Fibroblast of skin of left quadriceps (primary cell): Measurements from ENCODE around the gene PAXX.
A peak's percentile ranks its signal among the peaks of the same experiment; 100 is the strongest.
"Not testable (repeated sequence)": the region's sequence is repeated elsewhere in the genome, so short reads cannot be mapped to it uniquely, and the experiment has no call there.

ENCODE experiments used
- DNase-seq, 2 experiments: peaks; one replicate each; pipeline ENCODE4 v3.0.0-alpha.2; 2013; ENCODE audit warnings: low read depth in 2 of 2

Gene PAXX

GRCh38 chr9:137031904-137032640, 39.9 kb downstream of the PAXX start, which contains the start of gene FUT7:
TSS of gene FUT7 (minus strand) at chr9:137032088. CDS start at chr9:137031991, 97 bp downstream.
- DNase-seq: no peak

GRCh38 chr9:137032858-137033257, 40.6 kb downstream of the PAXX start:
- DNase-seq: no peak

- DNase-seq: not testable (repeated sequence)
Observed at GRCh38 chr9:137033481-137033880, 41.3 kb downstream of the PAXX start.

GRCh38 chr9:137034039-137034708, 42.0 kb downstream of the PAXX start:
- DNase-seq: no peak

GRCh38 chr9:137034709-137035506, 42.7 kb downstream of the PAXX start:
- DNase-seq: peak in 1 of 2 experiments; percentile 39

- no peak for DNase-seq
Observed at GRCh38 chr9:137035507-137035834, 43.2 kb downstream of the PAXX start.

GRCh38 chr9:137035937-137036336, 43.7 kb downstream of the PAXX start:
- no peak for DNase-seq

GRCh38 chr9:137037035-137037434, 44.8 kb downstream of the PAXX start:
- DNase-seq: no peak

- DNase-seq: no peak
Observed at GRCh38 chr9:137037483-137037882, 45.3 kb downstream of the PAXX start.

- DNase-seq: no peak
Observed at GRCh38 chr9:137038916-137039315, 46.7 kb downstream of the PAXX start.

- no peak for DNase-seq
Observed at GRCh38 chr9:137039611-137040366, 47.6 kb downstream of the PAXX start.

- no peak for DNase-seq
Observed at GRCh38 chr9:137040568-137040967, 48.3 kb downstream of the PAXX start.

GRCh38 chr9:137041124-137041523, 48.9 kb downstream of the PAXX start:
- no peak for DNase-seq

- no peak for DNase-seq
Observed at GRCh38 chr9:137042751-137043727, 50.8 kb downstream of the PAXX start.
